Stomach (tissue), 4 donors: ENCODE measurements around the gene PLAC1.

Experiments
- CTCF ChIP-seq, 7 experiments: fragments of 450-650 bp in 4 of 7; fragments of 200-600 bp in 3 of 7; sonication (generic) in 3 of 7; IDR thresholded peaks; one replicate each; pipeline ENCODE4 v1.5.1; 2016 to 2019; ENCODE audit warnings: antibody characterized with exemption in 7 of 7, control low read depth in 2 of 7, mild to moderate bottlenecking in 1 of 7
- POLR2AphosphoS5 ChIP-seq, 3 donors: sonication (generic); formaldehyde crosslinking; IDR thresholded peaks; one replicate each; pipeline ENCODE4 v1.6.1; 2016; ENCODE audit warnings: antibody characterized with exemption in 3 of 3

GRCh38 chrX:134570509-134570846, 87.8 kb downstream of the PLAC1 start:
- no peak for TF ChIP-seq CTCF (IDR thresholded peaks at IDR 0.05)
- TF ChIP-seq POLR2AphosphoS5 (IDR thresholded peaks at IDR 0.05) = no peak
